Measurements from ENCODE around the gene CDKN2D.

DNA sequence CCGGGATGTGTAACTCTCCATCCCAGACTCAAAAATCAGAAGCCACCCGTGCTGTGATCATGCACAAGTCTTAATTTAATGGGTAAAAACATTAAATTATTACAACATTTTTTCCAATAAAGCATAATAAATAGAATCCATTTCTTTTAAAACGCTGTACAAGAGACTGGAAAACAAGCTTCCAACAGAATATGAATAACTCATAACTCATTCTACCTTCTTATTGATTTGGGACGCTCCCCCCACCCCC is 2.4 kb downstream of the CDKN2D start:
- TF ChIP-seq EZH2phosphoT487 (IDR thresholded peaks at IDR 0.05; ENCODE audit: insufficient read depth, low read depth): no peak
- no peak for TF ChIP-seq EZH2 (IDR thresholded peaks at IDR 0.05; ENCODE audit: insufficient read depth, poor library complexity, severe bottlenecking)
